ENCODE results near the gene MRPL54. TPM values are rescaled to one million over a fixed set of nuclear protein-coding genes. Genes with fewer than 3 reads are reported as not detected.
"Not testable (repeated sequence)": the region's sequence is repeated elsewhere in the genome, so short reads cannot be mapped to it uniquely, and the experiment has no call there.

The MRPL54 gene
- total RNA-seq, 1 donor from 2014 or later = 96.6 TPM

- H3K36me3 Mint-ChIP-seq (ENCODE audit: low read depth) = peaks cover 4% of the 10 kb centered on the region
- DNase-seq = no peak
- H3K9me3 Mint-ChIP-seq = peaks cover 7% of the 10 kb centered on the region
- H3K4me1 Mint-ChIP-seq = peaks cover 40% of the 10 kb centered on the region
- H3K27ac Mint-ChIP-seq = no peak overlapping the region
- H3K27me3 Mint-ChIP-seq = peaks cover 2% of the 10 kb centered on the region
- intact Hi-C loops (cut with micrococcal nuclease) = no loop called here
- no peak overlapping the region for H3K4me3 Mint-ChIP-seq
These were observed 48.4 kb downstream of the MRPL54 start for GRCh38 chr19:3810708-3811355.

- intact Hi-C loops (cut with micrococcal nuclease) = no loop called here
- DNase-seq = no peak
- Mint-ChIP-seq H3K27ac (peak overlapping the region; percentile 83), H3K36me3 (ENCODE audit: low read depth) (peaks cover 4% of the 10 kb centered on the region), H3K4me1 (peaks cover 37% of the 10 kb centered on the region), H3K9me3 (peaks cover 3% of the 10 kb centered on the region), H3K27me3 (peaks cover 2% of the 10 kb centered on the region), H3K4me3 (no peak overlapping the region)
These were observed 51.3 kb downstream of the MRPL54 start for GRCh38 chr19:3813473-3814392.

GRCh38 chr19:3814648-3815047, 52.2 kb downstream of the MRPL54 start:
- Mint-ChIP-seq H3K36me3 (ENCODE audit: low read depth) (peaks cover 4% of the 10 kb centered on the region), H3K27me3 (peaks cover 2% of the 10 kb centered on the region), H3K9me3 (peaks cover 3% of the 10 kb centered on the region), H3K27ac (peak overlapping the region; percentile 83), H3K4me1 (peaks cover 37% of the 10 kb centered on the region), H3K4me3 (peak overlapping the region; percentile 34)
- no peak for DNase-seq
- intact Hi-C loops (cut with micrococcal nuclease) = no loop called here

GRCh38 chr19:3816148-3816547, 53.7 kb downstream of the MRPL54 start:
- H3K27me3 Mint-ChIP-seq; intact Hi-C loops (cut with micrococcal nuclease); DNase-seq; H3K27ac Mint-ChIP-seq; H3K4me3 Mint-ChIP-seq; H3K36me3 Mint-ChIP-seq (ENCODE audit: low read depth); H3K9me3 Mint-ChIP-seq: not testable (repeated sequence)
- H3K4me1 Mint-ChIP-seq = peaks cover 40% of the 10 kb centered on the region

- Mint-ChIP-seq H3K4me1 (peaks cover 42% of the 10 kb centered on the region), H3K9me3 (peaks cover 3% of the 10 kb centered on the region), H3K27me3 (peaks cover 2% of the 10 kb centered on the region), H3K4me3 (no peak overlapping the region), H3K27ac (no peak overlapping the region), H3K36me3 (ENCODE audit: low read depth) (peaks cover 4% of the 10 kb centered on the region)
- no peak for DNase-seq
- intact Hi-C loops (cut with micrococcal nuclease) = no loop called here
These were observed 54.2 kb downstream of the MRPL54 start for GRCh38 chr19:3816566-3817218.

Other genes with a start within 250 kb of the MRPL54 start
- 1.4 and 2.2 TPM in 2 replicates for gene TEKTIP1, start 223.5 kb upstream of the MRPL54 start, total RNA-seq
- 119 and 124 TPM in 2 replicates for gene MFSD12, start 205.1 kb upstream of the MRPL54 start, total RNA-seq
- gene HMG20B, start 189.7 kb upstream of the MRPL54 start, total RNA-seq = 53.7 and 59.3 TPM in 2 replicates
- gene GIPC3, start 177.2 kb upstream of the MRPL54 start, total RNA-seq = 0.36 and 0.37 TPM in 2 replicates
- gene TBXA2R, start 155.8 kb upstream of the MRPL54 start, total RNA-seq = 0.42 and 0.50 TPM in 2 replicates
- 37.4 and 39.6 TPM in 2 replicates for gene CACTIN, start 135.9 kb upstream of the MRPL54 start, total RNA-seq
- 21.4 and 22.5 TPM in 2 replicates for gene PIP5K1C, start 62.2 kb upstream of the MRPL54 start, total RNA-seq
- 0.09 TPM in 1 of 2 replicates, not detected in the other for gene TJP3, start 54.3 kb upstream of the MRPL54 start, total RNA-seq
- gene APBA3, start 990 bp upstream of the MRPL54 start, total RNA-seq = 41.5 and 48.7 TPM in 2 replicates
- not detected in 2 replicates for gene RAX2, start 9.5 kb downstream of the MRPL54 start, total RNA-seq
- 31.6 and 32.3 TPM in 2 replicates for gene MATK, start 23.7 kb downstream of the MRPL54 start, total RNA-seq
- gene ZFR2, start 106.4 kb downstream of the MRPL54 start, total RNA-seq = not detected in 2 replicates
- not detected in 2 replicates for gene ATCAY, start 118.0 kb downstream of the MRPL54 start, total RNA-seq
- not detected in 2 replicates for gene NMRK2, start 170.4 kb downstream of the MRPL54 start, total RNA-seq
- 45.6 and 46.7 TPM in 2 replicates for gene DAPK3, start 208.4 kb downstream of the MRPL54 start, total RNA-seq
- 2,394 and 2,438 TPM in 2 replicates for gene EEF2, start 222.8 kb downstream of the MRPL54 start, total RNA-seq
- 32.2 and 33.2 TPM in 2 replicates for gene PIAS4, start 245.1 kb downstream of the MRPL54 start, total RNA-seq

Data from activated CD4-positive, alpha-beta T cell treated with anti-CD3 and anti-CD28 coated beads, Interleukin-2, amount 10 ng/mL, durations not matched to agents 24 days and 14 days (primary cell).